PC-9 (cell line): ENCODE results near the gene KLRG1. TPM values are rescaled to one million over a fixed set of nuclear protein-coding genes. Genes with fewer than 3 reads are reported as not detected.

Experiments used
- BruUV-seq: library from RNA; stranded (reverse); fragments of 400-500 nt; replicated peaks from 2 replicates; lab custom pipeline; 2021; lab: Mats Ljungman, UMichigan
- CTCF ChIA-PET: fragments of 300-600 bp; sonication (Branson Sonifier 250); formaldehyde crosslinking; loops from one replicate; lab custom pipeline; 2022; ENCODE audit warnings: antibody characterized with exemption; lab: Charles Lee
- POLR2A ChIA-PET: fragments of 300-600 bp; sonication (Branson Sonifier 250); formaldehyde crosslinking; loops from one replicate; lab custom pipeline; 2022; ENCODE audit warnings: antibody characterized with exemption; ENCODE audit not compliant: unreplicated experiment; lab: Charles Lee
- DNase-seq, 2 experiments: peaks; one replicate each; pipeline versions ENCODE4 v3.0.0 to v3.0.0-alpha.2; 2015 to 2022; ENCODE audit warnings: mixed read lengths in 1 of 2
- H2AFZ ChIP-seq: fragments of 200-600 bp; sonication (generic); 2 replicates; pipeline ENCODE4 v1.8.1; 2017; ENCODE audit warnings: antibody characterized with exemption
- H3F3A ChIP-seq: fragments of 200-600 bp; sonication (generic); 2 replicates; pipeline ENCODE4 v1.8.1; 2017; ENCODE audit warnings: antibody characterized with exemption, mild to moderate bottlenecking, low read depth; ENCODE audit not compliant: insufficient read depth
- H3K27ac ChIP-seq: fragments of 200-600 bp; sonication (generic); 2 replicates; pipeline ENCODE4 v1.6.1; 2016; ENCODE audit warnings: mixed run types
- H3K27me3 ChIP-seq: fragments of 200-600 bp; sonication (generic); 2 replicates; pipeline ENCODE4 v1.6.1; 2016; ENCODE audit warnings: low read depth, mixed run types; ENCODE audit not compliant: insufficient read depth
- H3K36me3 ChIP-seq: fragments of 200-600 bp; sonication (generic); 2 replicates; pipeline ENCODE4 v1.6.1; 2016; ENCODE audit warnings: low read depth, mixed run types
- H3K4me1 ChIP-seq: fragments of 200-600 bp; sonication (generic); replicated peaks from 2 replicates; pipeline ENCODE4 v1.6.1; 2016; ENCODE audit warnings: mixed run types; ENCODE audit not compliant: insufficient read depth
- H3K4me2 ChIP-seq: fragments of 200-600 bp; sonication (generic); 2 replicates; pipeline ENCODE4 v1.6.1; 2017; ENCODE audit warnings: mixed run types
- H3K4me3 ChIP-seq: fragments of 200-600 bp; sonication (generic); 2 replicates; pipeline ENCODE4 v1.6.1; 2016; ENCODE audit warnings: mixed run types
- H3K79me2 ChIP-seq: fragments of 200-600 bp; sonication (generic); 2 replicates; pipeline ENCODE4 v1.6.1; 2017; ENCODE audit warnings: low read depth, mixed run types
- H3K9me2 ChIP-seq: fragments of 200-600 bp; sonication (generic); 2 replicates; pipeline ENCODE4 v1.8.1; 2017; ENCODE audit warnings: mild to moderate bottlenecking; ENCODE audit not compliant: insufficient read depth
- H3K9me3 ChIP-seq: fragments of 200-600 bp; sonication (generic); 2 replicates; pipeline ENCODE4 v1.8.1; 2016; ENCODE audit warnings: low read depth; ENCODE audit not compliant: insufficient read depth
- H4K20me1 ChIP-seq: fragments of 200-600 bp; sonication (generic); 2 replicates; pipeline ENCODE4 v1.8.1; 2017; ENCODE audit not compliant: insufficient read depth
- CTCF ChIP-seq: fragments of 200-600 bp; sonication (generic); conservative IDR thresholded peaks from 2 replicates; pipeline ENCODE4 v1.6.1; 2017; ENCODE audit warnings: mixed run types, antibody characterized with exemption, mild to moderate bottlenecking, moderate library complexity
- EZH2 ChIP-seq: fragments of 200-600 bp; sonication (generic); IDR thresholded peaks from 2 replicates; pipeline ENCODE4 v1.8.0; 2017; ENCODE audit warnings: antibody characterized with exemption, low read depth
- intact Hi-C: fragments of 100-400 bp; cut with micrococcal nuclease; formaldehyde crosslinking; loops from one replicate; pipeline ENCODE4 v1.10.0; 2022; ENCODE audit not compliant: unreplicated experiment
- total RNA-seq: library from RNA; stranded (reverse); gene quantifications from 2 replicates; pipeline ENCODE4 v1.2.3, GENCODE V29; 2021

The KLRG1 gene
- total RNA-seq, 1 experiment from 2014 or later, result 0.90 TPM

GRCh38 chr12:8948701-8949341 is 40.5 kb upstream of the KLRG1 start:
- intact Hi-C loops, result loop anchor here (1.0 to 5.0 kb wide), 5 partner anchors 36 to 292 kb away; partner anchors contain the start of genes A2ML1 and RIMKLB
- Histone ChIP-seq H3K79me2 (peaks cover 39% of the 10 kb centered on the region), H3K27me3 (no peaks in the 10 kb centered on the region), H3K9me3 (no peaks in the 10 kb centered on the region), H3K4me2 (peak overlapping the region; percentile 89), H4K20me1 (no peaks in the 10 kb centered on the region), H3K4me3 (peak overlapping the region; percentile 93), H3K9me2 (no peaks in the 10 kb centered on the region), H2AFZ (peak overlapping the region; percentile 96), H3K27ac (peak overlapping the region; percentile 88), H3K4me1 (peaks cover 22% of the 10 kb centered on the region), H3K36me3 (peaks cover 24% of the 10 kb centered on the region), H3F3A (peaks cover 6% of the 10 kb centered on the region; the same call in 1 of the 2 replicates)
- peak in 1 of 2 experiments; percentile 30 for DNase-seq
- ChIA-PET CTCF (interaction anchor here (1.1 to 2.2 kb wide), 5 partner anchors 33 to 267 kb away, joined by 4 to 11 read pairs (median 6); no protein-coding TSS in a partner anchor), POLR2A (interaction anchor here (0.6 to 1.0 kb wide), 6 partner anchors 32 to 252 kb away, joined by 3 to 7 read pairs (median 5); partner anchors contain the start of gene PHC1)
- TF ChIP-seq CTCF, result no peak
- no peak for TF ChIP-seq EZH2
- TSS peak; percentile 59 for BruUV-seq

DNA sequence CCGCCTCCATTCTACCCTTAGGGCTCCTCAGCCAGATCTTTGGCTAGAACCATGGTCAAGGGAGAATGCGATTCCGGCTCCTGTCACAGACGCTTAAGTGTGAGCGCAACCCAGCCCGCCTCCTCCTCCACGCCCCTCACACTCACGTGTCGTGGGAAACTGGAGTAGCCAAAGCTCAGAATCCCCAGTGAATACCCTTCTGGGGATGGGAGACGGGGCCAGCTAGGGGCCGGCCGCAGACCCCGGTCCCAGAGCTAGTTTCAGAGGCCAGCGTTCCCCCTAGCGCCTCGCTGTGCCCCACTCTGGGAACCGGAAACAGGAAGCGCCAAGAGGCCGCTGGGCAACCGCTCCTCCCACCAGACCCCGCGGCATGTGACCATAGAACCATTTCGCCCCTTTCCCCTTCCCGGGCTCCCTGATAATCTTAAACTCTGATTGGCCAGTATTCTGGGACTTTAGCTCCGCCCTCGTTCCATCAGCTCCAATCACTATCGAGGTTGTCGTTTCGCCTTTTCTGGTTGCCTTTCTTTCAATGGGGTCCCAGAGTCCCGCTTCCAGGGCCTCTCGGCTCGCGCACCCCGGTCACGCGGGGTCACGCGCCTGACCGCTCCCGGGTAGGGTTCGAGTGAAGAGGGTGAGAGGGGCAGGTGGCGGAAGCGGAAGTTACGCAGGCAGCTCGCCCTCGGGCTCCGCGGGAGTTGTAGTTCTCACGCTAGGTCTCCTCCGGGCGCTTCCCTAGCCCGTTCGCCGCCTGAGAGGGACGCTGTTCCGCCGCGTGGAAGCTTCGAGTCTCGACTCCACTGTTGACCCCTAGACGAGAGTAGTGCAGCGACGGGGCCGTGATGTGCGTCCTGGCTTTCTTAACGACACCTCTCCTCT is 39.8 kb upstream of the KLRG1 start, which contains the start of gene M6PR:
Gene M6PR (minus strand): TSS at position 304 of the 879 bp plus-strand sequence. CDS start 3,241 bp downstream, outside the sequence.
- ChIA-PET POLR2A (interaction anchor here (0.5 to 1.0 kb wide), 14 partner anchors 12 to 1748 kb away, joined by 3 to 11 read pairs (median 4); partner anchors contain the start of gene PHC1), CTCF (interaction anchor here (0.6 to 2.2 kb wide), 8 partner anchors 13 to 292 kb away, joined by 4 to 11 read pairs (median 6); partner anchors contain the start of gene PHC1)
- Histone ChIP-seq H3F3A (peaks cover 6% of the 10 kb centered on the region; the same call in 1 of the 2 replicates), H3K27ac (peak within 1 kb of the TSS; percentile 88), H3K4me1 (peaks cover 22% of the 10 kb centered on the region), H3K4me3 (peak within 1 kb of the TSS; percentile 93), H3K79me2 (peaks cover 39% of the 10 kb centered on the region), H3K4me2 (peak within 1 kb of the TSS; percentile 89), H3K9me2 (no peaks in the 10 kb centered on the region), H3K27me3 (no peaks in the 10 kb centered on the region), H2AFZ (peak within 1 kb of the TSS; percentile 96), H3K36me3 (peaks cover 16% of the 10 kb centered on the region), H4K20me1 (no peaks in the 10 kb centered on the region), H3K9me3 (no peaks in the 10 kb centered on the region)
- TF ChIP-seq CTCF (no peak; the same call in 1 of the 2 replicates), EZH2 (no peak)
- BruUV-seq, result no TSS peak
- intact Hi-C loops, result loop anchor here (1.0 to 5.0 kb wide), 6 partner anchors 36 to 292 kb away; partner anchors contain the start of genes A2ML1 and RIMKLB
- peak; percentile 92 to 97 for DNase-seq

- no peaks in the 10 kb centered on the region for H3K27me3 ChIP-seq
- peak overlapping the region; percentile 89 for H3K4me2 ChIP-seq
- BruUV-seq, result no TSS peak
- POLR2A ChIA-PET, result interaction anchor here (0.5 to 1.0 kb wide), 7 partner anchors 42 to 843 kb away, joined by 3 to 11 read pairs (median 5); no protein-coding TSS in a partner anchor
- H3K4me1 ChIP-seq, result peaks cover 22% of the 10 kb centered on the region
- intact Hi-C loops, result loop anchor here (1.0 kb wide), 1 partner anchor 89 kb away; no protein-coding TSS in a partner anchor
- H3K9me2 ChIP-seq, result no peaks in the 10 kb centered on the region
- peak overlapping the region; percentile 96 for H2AFZ ChIP-seq
- DNase-seq, result no peak
- no peaks in the 10 kb centered on the region for H3K9me3 ChIP-seq
- peaks cover 12% of the 10 kb centered on the region for H3K36me3 ChIP-seq
- peak overlapping the region; percentile 88 for H3K27ac ChIP-seq
- CTCF ChIA-PET, result interaction anchor here (0.6 to 2.2 kb wide), 7 partner anchors 13 to 293 kb away, joined by 5 to 11 read pairs (median 7); partner anchors contain the start of gene PHC1
- H3K4me3 ChIP-seq, result peak overlapping the region; percentile 93
- TF ChIP-seq CTCF, result no peak
- TF ChIP-seq EZH2, result no peak
- H3K79me2 ChIP-seq, result peaks cover 39% of the 10 kb centered on the region
- H4K20me1 ChIP-seq, result no peaks in the 10 kb centered on the region
- peaks cover 6% of the 10 kb centered on the region; the same call in 1 of the 2 replicates for H3F3A ChIP-seq
Measured at GRCh38 chr12:8950221-8950527, 39.2 kb upstream of the KLRG1 start.
